GM18519 (cell line): ENCODE data around the gene ZDHHC20.
"Not testable (repeated sequence)": the region's sequence is repeated elsewhere in the genome, so short reads cannot be mapped to it uniquely, and the experiment has no call there.

Experiments used
- ATAC-seq: cut with Tn5 transposase; IDR thresholded peaks from one replicate; pipeline ENCODE4 v1.9.1; 2021; ENCODE audit warnings: mild to moderate bottlenecking, moderate library complexity; ENCODE audit not compliant: unreplicated experiment, low FRiP score

Gene ZDHHC20

GRCh38 chr13:21436582-21436981 is 22.5 kb downstream of the ZDHHC20 start:
- ATAC-seq = no peak

DNA sequence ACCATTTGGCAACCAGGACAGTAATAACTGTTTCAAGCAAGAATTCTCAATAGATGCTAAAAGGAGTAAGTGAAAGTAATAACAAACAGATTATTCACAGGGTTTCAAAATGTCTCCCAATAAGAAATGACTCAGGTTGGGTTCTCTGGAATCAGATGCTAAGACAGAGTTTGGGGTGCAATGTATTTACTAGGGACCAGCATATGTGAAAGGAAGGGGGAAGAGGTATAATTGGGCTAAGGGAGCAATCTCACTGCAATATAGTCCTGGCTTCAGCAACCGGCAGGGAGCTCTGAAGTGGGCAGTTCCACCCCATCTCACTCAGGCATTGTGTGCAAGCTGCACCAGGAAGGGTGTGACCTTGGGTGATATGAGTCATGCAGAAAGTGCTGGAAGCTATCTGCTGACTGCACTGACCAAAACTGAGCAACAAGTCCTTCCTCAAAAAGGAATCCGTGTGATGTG is 23.4 kb downstream of the ZDHHC20 start:
- ATAC-seq = peak; percentile 95

DNA sequence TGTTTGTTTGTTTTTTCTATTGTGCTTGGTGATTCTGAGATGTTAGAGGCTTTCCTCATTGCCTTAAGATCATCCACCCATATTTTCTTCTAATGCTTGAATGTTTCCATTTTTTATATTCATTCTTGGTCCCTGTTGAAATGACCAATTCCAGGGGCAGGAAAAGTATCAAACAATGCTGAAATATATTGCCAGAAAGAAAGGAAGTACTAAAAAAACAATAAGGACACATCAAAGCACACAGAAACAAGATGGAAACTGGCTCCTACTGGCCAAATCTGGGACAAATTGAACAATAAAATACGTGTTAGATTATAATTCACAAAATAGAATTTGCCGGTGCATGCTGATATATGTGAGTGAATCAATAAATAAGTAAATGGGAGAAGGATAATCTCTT is 23.9 kb downstream of the ZDHHC20 start:
- ATAC-seq = no peak

- ATAC-seq = no peak
These were observed 24.5 kb downstream of the ZDHHC20 start for GRCh38 chr13:21434588-21434987.

- no peak for ATAC-seq
These were observed 29.9 kb downstream of the ZDHHC20 start for GRCh38 chr13:21429211-21429610.

DNA sequence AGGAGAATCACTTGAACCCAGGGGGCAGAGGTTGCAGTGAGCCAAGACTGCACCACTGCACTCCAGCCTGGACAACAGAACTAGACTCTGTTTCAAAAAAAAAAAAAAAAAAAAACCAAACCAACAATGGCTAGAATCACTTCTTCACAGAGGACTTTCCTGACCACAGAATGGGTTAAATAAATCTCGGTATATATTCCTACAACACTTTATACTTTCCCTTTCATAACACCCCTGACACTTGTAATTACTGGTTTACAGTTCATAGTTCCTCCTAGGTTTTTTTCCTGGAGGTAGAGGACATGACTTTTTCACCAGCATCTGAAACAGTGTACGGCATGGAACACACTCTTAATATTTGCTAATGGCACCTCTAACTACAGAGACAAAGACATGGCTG is 31.4 kb downstream of the ZDHHC20 start:
- peak; percentile 47 for ATAC-seq

- ATAC-seq = no peak
These were observed 32.9 kb downstream of the ZDHHC20 start for GRCh38 chr13:21426238-21426637.

DNA sequence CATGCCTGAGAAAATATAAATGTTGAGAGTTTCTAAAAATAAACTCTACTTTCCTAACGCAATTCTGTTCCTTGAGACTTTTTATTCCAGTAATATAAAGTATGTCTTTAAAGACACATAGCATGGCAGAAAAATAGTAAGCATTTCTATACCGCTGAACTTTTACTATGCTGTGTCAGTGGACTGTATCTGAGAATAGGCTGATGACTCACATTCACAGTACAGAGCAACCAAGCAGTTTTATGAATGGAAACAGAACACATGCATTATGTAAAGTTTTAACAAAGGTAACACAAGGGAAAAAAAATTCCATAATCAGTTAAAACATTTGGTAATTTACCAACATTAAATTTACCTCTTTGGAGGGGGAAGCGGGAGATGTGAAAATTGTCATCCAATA is 38.4 kb downstream of the ZDHHC20 start:
- ATAC-seq = no peak

DNA sequence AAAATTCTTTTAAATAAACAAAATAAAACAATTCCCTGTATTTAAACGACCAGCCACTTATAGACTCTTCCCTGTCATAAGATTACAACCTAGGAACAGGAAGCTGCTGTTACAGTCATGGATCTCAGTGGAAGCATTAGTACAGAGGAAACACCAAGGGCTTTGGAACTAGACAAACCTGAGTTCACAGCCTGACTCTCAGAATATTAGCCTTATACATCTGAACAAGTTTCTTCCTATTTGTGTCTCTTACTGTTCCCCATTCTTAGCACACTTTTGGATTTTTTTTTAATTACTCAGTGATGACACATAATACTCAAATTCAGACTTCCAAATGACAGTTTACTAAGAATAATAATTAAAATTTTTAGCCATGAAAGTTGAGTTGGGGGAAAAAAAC is 46.1 kb downstream of the ZDHHC20 start:
- no peak for ATAC-seq

DNA sequence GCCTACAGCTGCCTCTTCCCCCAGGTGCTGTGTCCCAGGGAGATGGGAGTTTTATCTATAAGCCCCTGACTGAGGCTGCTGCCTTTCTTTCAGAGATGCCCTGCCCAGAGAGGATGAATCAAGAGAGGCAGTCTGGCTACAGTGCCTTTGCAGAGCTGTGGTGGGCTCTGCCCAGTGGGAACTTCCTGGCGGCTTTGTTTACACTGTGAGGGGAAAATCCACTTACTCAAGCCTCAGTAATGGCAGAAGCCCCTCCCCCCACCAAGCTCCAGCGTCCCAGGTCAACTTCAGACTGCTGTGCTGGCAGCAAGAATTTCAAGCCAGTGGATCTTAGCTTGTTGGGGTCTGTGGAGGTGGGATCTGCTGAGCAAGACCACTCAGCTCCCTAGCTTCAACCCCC is 48.6 kb downstream of the ZDHHC20 start:
- ATAC-seq = not testable (repeated sequence)

DNA sequence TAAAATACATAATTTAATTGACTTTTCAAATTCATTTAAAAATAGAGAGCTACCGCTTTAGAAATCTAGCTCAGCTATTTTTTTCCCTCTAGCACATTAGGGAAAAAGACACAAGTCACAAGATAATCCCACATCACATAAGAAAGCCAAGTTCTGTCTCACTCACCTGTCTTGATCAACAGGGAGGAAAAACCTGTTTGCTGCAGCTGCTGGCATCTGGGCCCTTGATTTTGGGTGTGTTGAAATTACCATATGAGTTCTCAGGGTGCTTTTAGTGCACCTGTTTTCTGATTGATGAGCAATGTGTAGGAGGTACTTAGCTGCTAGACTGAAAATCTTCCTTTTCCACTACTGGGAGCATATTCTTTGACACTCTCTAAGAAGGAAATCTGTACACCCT is 53.8 kb downstream of the ZDHHC20 start:
- no peak for ATAC-seq

DNA sequence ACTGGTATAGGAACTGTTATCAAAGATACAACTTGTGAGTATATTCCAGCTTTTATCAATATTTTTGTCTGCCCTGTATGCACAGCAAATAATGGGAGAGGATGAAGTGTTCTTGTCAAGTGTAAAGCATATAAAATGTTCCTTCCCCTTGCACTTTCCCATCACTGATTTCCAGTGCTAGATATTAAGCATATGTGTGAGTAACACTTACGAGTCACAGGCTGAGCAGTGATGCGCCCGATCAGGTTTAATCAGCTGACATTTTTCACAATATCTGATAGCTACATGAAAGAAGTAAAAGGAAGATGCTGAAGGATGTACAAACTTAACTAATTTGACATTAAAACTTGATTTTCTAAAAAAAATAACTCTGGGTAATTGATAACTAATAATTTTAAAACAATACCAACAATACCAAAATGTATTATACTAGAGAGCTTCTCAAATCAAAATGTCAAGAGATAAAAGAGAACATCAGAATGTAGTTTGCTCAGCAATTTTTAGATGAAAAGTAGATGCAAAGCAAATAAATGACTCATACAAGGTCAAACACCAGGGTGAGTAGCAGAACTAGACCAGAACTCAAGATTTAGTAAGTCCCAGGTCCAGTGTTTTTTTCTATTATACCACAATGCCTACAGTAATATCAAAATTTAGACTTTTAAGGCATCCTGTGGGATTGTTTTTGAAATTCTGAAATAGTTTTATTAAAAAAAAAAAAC is 56.4 kb downstream of the ZDHHC20 start:
- no peak for ATAC-seq

DNA sequence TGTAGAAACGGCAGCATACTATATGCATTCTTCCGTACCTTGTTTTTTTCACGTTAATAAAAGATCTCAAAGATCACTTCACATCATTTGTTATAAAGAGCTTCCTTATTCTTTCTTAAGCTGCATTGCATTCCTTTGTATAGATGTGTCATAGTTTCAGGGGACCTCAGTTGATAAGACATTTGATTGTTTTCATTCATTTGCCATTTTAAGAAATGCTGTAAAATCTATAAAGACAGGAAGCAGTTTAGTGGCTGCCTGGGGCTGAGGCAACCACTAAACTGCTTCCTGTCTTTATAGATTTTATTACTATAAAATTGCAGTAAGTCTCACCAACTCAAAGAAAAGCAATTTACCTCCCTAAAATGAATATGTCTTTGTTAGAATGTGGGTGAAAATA is 59.4 kb downstream of the ZDHHC20 start:
- no peak for ATAC-seq

DNA sequence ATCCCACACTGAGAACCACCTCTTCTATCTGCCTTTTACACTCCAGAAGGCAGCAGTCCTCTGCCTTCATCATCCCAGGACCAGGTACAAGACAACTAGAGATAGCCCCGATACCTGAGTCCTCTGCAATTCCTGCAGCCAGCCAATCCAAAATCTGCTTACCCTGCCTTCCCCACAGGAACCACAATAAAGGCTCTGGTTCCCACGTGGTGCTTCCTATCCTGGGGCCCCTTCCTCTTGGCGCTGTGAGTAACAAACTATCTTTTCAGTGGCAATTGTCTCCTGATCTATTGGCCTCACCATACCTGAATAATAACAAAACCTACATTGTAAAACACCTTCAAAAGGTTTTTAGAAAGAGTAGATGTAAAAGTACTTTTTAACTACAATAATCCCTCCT is 63.1 kb downstream of the ZDHHC20 start:
- ATAC-seq = no peak

DNA sequence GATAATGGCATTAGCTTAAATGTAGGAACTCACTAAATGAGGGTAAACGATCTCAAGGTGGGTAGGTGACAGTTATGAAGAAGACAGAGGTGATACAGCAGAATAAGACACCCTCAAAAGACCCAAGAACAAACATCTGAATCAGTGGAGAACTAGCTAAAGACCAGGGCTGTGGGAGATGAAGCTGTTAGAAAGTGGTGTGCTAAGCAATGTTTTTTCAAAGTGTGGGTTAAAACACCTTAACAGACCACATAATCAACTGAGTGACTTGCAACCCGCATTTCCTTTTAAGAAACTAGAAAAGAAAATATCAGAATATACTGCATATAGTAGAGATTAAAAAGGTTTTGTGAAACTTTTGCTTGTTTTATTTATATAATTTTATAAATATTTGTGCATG is 70.0 kb downstream of the ZDHHC20 start:
- ATAC-seq = no peak

- ATAC-seq = no peak
These were observed 73.4 kb downstream of the ZDHHC20 start for GRCh38 chr13:21385710-21386109.

DNA sequence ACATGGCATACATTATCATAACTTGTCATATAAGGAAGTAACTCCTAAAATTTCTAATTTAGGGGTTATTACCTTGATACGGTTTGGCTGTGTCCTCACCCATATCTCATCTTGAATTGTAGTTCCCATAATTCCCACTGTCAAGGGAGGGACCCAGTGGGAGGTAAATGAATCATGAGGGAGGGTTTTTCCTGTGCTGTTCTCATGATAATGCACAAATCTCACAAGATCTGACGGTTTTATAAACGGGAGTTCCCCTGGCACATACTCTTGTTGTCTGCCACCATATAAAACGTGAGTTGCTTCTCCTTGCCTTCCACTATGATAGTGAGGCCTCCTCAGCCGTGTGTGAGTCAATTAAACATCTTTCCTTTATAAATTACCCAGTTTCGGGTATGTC is 76.0 kb downstream of the ZDHHC20 start:
- ATAC-seq = no peak

- ATAC-seq = not testable (repeated sequence)
These were observed 81.8 kb downstream of the ZDHHC20 start for GRCh38 chr13:21376998-21377985.

- no peak for ATAC-seq
These were observed 86.6 kb downstream of the ZDHHC20 start for GRCh38 chr13:21372530-21372929.

DNA sequence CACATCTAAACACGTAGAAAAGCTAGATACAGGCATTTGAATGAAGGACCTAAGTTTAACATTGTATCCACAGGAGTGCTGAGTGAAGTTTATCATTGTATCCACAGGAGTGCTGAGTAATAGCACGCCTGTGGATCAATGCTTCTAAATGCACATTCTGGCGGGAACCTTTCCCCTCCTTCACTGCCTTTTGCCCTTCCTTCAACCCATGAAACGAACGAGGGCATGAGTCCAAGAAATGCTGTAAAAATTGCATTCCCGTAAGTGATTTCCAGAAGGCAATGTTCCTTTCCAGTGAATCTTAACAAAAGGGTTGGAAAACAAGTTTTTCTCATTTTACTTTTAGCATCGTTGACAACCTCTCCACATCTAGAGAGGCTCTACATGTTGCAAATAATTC is 88.1 kb downstream of the ZDHHC20 start:
- ATAC-seq = no peak

DNA sequence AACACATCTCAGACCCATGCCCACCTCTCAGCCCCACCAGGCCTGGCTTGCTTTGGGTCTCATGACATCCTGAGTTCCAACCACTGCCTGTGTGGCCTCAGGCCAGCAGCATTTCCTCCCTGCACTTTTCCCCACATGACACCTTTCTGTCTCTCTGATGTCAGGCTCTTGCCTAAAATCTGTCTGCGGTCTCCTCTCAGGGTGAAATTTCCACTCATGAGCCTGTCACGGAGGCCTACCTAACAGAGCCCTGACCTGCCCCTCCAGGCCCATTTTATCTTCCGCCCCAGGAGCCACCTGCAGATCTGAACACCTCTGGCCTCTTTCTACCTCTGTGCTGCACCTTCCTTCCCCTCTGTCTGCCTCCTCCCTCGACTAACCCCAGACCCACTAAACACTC is 93.5 kb downstream of the ZDHHC20 start:
- ATAC-seq = no peak

DNA sequence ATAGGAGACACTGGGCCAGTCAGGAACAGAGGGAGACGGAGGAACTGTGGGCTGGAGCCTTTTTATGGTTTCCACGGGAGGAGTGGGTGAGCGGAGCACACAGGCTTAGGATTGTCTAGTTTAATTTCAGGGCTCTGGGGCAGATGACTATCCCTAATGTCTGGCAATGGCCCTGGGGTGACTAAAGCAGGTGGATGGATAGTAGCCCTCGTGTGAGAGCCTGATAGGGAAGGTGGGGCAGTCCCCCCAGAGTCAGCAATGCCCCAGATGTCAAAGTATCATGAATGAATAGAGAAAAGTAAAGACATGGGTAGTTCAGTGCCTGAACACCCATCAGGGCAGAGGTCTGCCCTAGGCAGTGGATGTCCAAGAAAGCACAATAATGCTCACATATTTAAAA is 94.2 kb downstream of the ZDHHC20 start:
- no peak for ATAC-seq
